Measurements from ENCODE around the gene EPAS1.

- TF ChIP-seq CTCF (IDR thresholded peaks at IDR 0.05): no peak
- TF ChIP-seq EP300 (IDR thresholded peaks at IDR 0.05): no peak
- TF ChIP-seq POLR2A (IDR thresholded peaks at IDR 0.05): no peak
- no peak for TF ChIP-seq POLR2AphosphoS5 (IDR thresholded peaks at IDR 0.05)
Observed at GRCh38 chr2:46360303-46360702, 63.1 kb downstream of the EPAS1 start.

All from stomach (tissue), 4 donors.